Left ventricle myocardium inferior (tissue), 1 donor: ENCODE results near the gene GPT2. TPM values are rescaled to one million over a fixed set of nuclear protein-coding genes. Genes with fewer than 3 reads are reported as not detected.

Experiments
- DNase-seq: peaks from one replicate; pipeline ENCODE4 v3.0.0-alpha.2; 2020
- H3K27ac ChIP-seq: fragments of 200-600 bp; replicated peaks from 2 replicates; pipeline ENCODE4 v1.8.0; 2021
- H3K27me3 ChIP-seq: fragments of 200-600 bp; 2 replicates; pipeline ENCODE4 v1.8.0; 2021; ENCODE audit warnings: low read depth
- H3K36me3 ChIP-seq: fragments of 200-600 bp; 2 replicates; pipeline ENCODE4 v1.8.0; 2021
- H3K4me1 ChIP-seq: fragments of 200-600 bp; 2 replicates; pipeline ENCODE4 v1.8.0; 2021
- H3K4me3 ChIP-seq: fragments of 200-600 bp; 2 replicates; pipeline ENCODE4 v1.8.0; 2021; ENCODE audit warnings: mild to moderate bottlenecking, moderate library complexity
- H3K9me3 ChIP-seq: fragments of 200-600 bp; replicated peaks from 2 replicates; pipeline ENCODE4 v1.8.0; 2021
- CTCF ChIP-seq: fragments of 200-600 bp; IDR thresholded peaks from 2 replicates; pipeline ENCODE4 v1.8.0; 2021; ENCODE audit warnings: antibody characterized with exemption, mild to moderate bottlenecking, borderline replicate concordance
- intact Hi-C: fragments of 100-400 bp; cut with micrococcal nuclease; formaldehyde crosslinking; loops from one replicate; pipeline ENCODE4 v1.11.0; 2022
- total RNA-seq: library from RNA; stranded (reverse); fragmentation: NEBNext Ultra II Directional; extraction: Animal tissue kit (Norgen Biotek cat#: 25700); gene quantifications from one replicate; pipeline ENCODE4 v1.2.1, GENCODE V29; 2021
- donor health status: DM: no; HTN: yes; CAD: no; lungs with severe emphysema.

GPT2 gene
- total RNA-seq, 1 donor from 2014 or later, result 17.8 TPM

GRCh38 chr16:46883353-46883689 is 841 bp upstream of the GPT2 start:
- intact Hi-C loops, result no loop called here
- TF ChIP-seq CTCF, result no peak
- Histone ChIP-seq H3K27ac (peak overlapping the region; percentile 61), H3K4me3 (peak overlapping the region; percentile 97), H3K36me3 (no peaks in the 10 kb centered on the region), H3K27me3 (peaks cover 9% of the 10 kb centered on the region), H3K4me1 (peaks cover 26% of the 10 kb centered on the region), H3K9me3 (no peaks in the 10 kb centered on the region)
- no peak for DNase-seq

- no peaks in the 10 kb centered on the region for H3K36me3 ChIP-seq
- intact Hi-C loops, result no loop called here
- H3K4me1 ChIP-seq, result peaks cover 26% of the 10 kb centered on the region
- H3K27me3 ChIP-seq, result peaks cover 8% of the 10 kb centered on the region
- no peak for DNase-seq
- H3K4me3 ChIP-seq, result peak overlapping the region; percentile 97
- no peaks in the 10 kb centered on the region for H3K9me3 ChIP-seq
- TF ChIP-seq CTCF, result no peak
- H3K27ac ChIP-seq, result peak overlapping the region; percentile 62
Observed at GRCh38 chr16:46884513-46885293, 541 bp downstream of the GPT2 start.

- DNase-seq, result no peak
- H3K4me3 ChIP-seq, result no peak overlapping the region
Observed at GRCh38 chr16:46885960-46886763, 2.0 kb downstream of the GPT2 start.

GRCh38 chr16:46886764-46887523 is 2.8 kb downstream of the GPT2 start:
- no peaks in the 10 kb centered on the region for H3K36me3 ChIP-seq
- no peak overlapping the region for H3K27ac ChIP-seq
- H3K4me1 ChIP-seq, result peaks cover 26% of the 10 kb centered on the region
- no peak for DNase-seq
- no peaks in the 10 kb centered on the region for H3K9me3 ChIP-seq
- H3K4me3 ChIP-seq, result no peak overlapping the region
- no peaks in the 10 kb centered on the region for H3K27me3 ChIP-seq
- intact Hi-C loops, result no loop called here
- no peak for TF ChIP-seq CTCF

More at GRCh38 chr16:46885960-46886763, 2.0 kb downstream of the GPT2 start:
- Histone ChIP-seq H3K36me3 (no peaks in the 10 kb centered on the region), H3K27me3 (no peaks in the 10 kb centered on the region), H3K27ac (peak overlapping the region; percentile 7), H3K9me3 (no peaks in the 10 kb centered on the region), H3K4me1 (peaks cover 26% of the 10 kb centered on the region)
- intact Hi-C loops, result no loop called here
- TF ChIP-seq CTCF, result no peak

GRCh38 chr16:46887524-46887854 is 3.3 kb downstream of the GPT2 start:
- no peak for DNase-seq
- intact Hi-C loops, result no loop called here
- Histone ChIP-seq H3K27me3 (no peaks in the 10 kb centered on the region), H3K4me3 (no peak overlapping the region), H3K4me1 (peaks cover 26% of the 10 kb centered on the region), H3K9me3 (no peaks in the 10 kb centered on the region), H3K27ac (no peak overlapping the region), H3K36me3 (no peaks in the 10 kb centered on the region)
- TF ChIP-seq CTCF, result no peak
